GM19025 (cell line): ENCODE measurements around the gene SHLD2.
"Not testable (repeated sequence)": the region's sequence is repeated elsewhere in the genome, so short reads cannot be mapped to it uniquely, and the experiment has no call there.

Experiments used
- ATAC-seq: cut with Tn5 transposase; IDR thresholded peaks from one replicate; pipeline ENCODE4 v1.9.1; 2021; ENCODE audit warnings: mild to moderate bottlenecking, low read depth, moderate library complexity; ENCODE audit not compliant: unreplicated experiment

The SHLD2 gene

DNA sequence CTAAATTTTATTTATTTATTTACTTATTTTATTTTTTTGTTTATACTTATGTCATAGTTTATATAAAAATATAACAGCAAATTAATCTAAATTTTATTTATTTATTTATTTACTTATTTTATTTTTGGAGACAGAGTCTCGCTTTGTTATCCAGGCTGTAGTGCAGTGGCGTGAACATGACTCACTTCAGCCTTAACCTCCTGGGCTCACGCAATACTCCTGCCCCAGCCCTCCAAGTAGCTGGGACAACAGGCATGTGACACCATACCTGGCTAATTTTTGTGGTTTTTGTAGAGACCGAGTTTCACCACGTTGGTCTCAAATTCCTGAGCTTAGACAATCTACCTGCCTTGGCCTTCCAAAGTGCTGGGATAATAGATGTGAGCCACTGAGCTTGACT lies 115.3 kb downstream of the SHLD2 start:
- not testable (repeated sequence) for ATAC-seq

DNA sequence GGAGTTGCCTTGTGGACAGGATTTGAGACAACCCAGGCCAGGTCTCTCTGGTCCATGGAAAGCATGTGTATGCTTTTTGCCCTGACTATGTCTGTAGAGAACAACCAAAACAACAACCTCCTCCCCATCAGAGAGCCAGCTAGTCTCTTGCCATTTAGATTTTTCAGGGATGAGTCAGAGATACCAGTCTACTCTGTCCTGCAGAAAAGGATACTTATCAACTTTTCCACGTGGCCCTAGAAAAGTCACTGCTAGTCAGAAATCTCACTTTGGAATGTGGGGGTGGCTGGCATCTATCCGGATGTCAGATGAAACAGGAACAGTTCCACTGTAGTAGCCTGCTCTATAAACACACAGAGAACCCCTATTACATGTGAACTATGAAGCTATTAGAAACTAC lies 116.8 kb downstream of the SHLD2 start:
- ATAC-seq, result not testable (repeated sequence)

DNA sequence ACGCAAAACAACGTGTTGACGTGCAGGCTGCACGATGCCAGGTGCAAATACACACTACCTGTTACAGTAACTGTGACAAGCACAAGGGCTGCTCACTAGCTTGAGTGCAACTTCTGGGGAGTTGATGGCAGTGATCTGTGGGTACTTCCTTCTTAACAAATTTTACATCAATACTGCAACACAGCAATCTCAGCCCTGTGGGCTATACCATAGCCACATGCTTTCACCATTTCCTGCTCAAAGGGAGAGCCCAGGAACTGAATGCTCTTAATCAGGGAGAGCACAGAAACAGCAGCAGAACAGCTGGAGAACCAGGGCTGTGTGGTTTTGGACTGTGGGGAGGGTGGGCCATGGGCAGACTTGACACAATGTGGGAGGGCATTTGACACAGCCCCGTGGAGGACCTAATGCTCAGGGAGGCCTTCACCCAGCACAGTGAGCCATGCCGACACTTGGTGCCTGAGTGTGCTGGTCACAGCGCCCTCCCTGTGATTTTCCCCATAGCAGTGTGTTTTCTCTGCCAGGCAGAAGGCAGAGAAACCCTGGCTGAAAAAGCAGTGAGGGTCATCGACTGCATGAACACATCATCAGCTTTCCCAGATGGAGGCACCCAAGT lies 118.3 kb downstream of the SHLD2 start:
- ATAC-seq, result not testable (repeated sequence)

DNA sequence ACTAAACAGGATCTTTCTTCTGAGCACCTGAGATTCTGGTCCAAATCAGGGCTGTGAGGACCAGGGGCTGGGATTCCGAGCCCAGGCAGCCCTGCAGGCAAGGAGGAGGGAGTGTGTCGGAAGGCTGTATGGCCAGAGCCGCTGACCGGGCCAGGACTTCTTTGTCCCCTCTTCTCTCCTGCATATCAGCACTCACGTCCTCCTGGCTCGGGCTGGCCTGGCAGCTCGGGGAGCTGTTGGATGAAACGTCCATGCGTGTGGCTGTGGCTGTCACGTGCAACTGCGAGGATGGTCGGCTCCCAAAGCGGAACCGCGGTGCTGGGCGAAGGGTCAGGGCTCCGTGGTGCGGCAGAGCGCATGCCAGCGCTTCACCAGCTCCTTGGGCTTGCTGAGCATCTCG lies 118.8 kb downstream of the SHLD2 start:
- not testable (repeated sequence) for ATAC-seq

DNA sequence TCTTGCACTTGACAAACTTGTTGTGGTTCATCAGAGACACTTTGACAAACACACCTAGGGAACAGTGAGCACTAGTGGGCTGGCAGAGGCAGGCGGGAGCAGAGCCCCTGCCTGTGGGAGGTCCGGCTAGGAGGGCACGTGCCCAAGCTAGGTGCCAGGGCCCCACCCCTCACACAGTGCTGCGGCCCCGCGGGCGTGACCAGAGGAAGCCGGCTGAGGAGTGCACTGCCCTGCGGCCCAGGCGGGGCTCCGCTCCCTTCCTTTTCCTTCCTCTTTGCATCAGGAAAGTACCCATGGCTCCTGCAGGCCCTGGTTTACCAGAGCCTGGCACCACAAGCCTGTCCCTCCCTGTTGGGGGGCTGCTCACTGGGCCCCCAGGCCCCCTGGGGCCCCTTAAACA lies 121.1 kb downstream of the SHLD2 start:
- ATAC-seq, result not testable (repeated sequence)

DNA sequence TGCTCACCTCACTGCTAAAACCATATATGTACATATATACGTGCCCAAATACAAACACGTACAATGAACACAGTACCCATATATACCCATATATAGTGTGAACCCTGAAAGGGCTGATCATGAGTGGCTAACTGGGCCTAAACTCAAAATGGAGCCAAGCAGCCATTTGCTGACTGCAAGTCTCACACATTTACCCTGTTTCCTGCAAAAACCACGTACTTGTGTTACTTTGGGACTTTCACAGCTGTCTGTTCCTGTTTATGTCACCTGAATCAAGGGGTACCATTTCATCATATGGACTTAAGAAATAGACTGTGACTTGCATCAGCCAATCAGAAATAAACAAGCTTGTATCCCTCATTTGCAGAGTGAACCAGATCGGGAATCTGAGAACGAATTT lies 124.4 kb downstream of the SHLD2 start:
- ATAC-seq, result not testable (repeated sequence)

DNA sequence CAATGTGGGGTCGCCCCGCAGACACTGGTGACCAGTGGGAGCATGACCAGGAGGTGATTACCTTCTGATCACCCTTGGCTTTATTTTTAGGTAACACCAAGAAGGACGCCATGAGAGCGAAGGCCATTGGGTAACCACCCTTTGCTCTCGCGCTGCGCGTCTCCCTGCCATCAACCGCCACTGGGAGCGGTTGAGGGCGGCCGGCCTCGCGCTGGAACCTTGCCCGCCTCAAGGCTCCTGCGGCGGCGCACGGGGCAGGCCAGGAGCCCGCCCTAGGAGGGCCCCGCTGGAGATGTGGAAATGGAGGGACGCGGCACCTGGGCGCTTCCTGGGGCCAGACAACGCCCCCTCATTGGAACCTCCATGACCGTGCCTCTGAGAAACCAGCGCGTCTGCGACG lies 127.8 kb downstream of the SHLD2 start:
- ATAC-seq, result not testable (repeated sequence)

DNA sequence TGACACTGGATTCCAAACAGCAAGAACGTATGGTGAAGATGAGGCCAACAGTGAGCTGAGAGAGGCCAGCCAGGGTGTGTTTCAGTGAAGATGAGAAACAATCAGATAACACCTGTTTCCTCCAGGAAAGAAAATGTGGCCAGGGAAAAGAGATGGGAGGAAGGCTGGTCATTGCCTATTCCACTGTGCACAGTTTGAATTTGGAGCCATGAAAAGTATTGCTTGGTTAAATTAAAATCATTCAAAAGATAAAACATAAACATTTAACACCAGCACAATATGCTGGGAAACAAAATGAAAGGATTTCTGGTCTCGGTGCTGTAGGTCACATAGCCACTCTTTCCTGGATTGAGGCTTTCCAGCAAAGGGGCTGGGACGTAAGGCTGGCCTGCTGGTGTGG lies 130.1 kb downstream of the SHLD2 start, which contains the start of gene NUTM2A:
Gene NUTM2A (plus strand): TSS at position 301 of the 400 bp plus-strand sequence. CDS start 383 bp downstream, outside the sequence.
- ATAC-seq, result not testable (repeated sequence)

DNA sequence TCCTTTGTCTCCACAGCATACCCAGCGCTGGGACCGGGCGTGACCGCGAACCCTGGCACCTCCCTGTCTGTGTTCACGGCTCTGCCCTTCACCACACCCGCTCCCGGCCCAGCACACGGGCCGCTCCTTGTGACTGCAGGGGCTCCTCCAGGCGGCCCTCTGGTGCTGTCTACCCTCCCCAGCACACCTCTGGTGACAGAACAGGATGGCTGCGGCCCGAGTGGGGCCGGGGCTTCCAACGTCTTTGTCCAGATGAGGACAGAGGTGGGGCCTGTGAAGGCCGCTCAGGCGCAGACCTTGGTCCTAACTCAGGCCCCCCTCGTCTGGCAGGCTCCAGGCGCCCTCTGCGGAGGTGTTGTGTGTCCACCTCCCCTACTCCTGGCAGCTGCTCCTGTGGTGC lies 133.2 kb downstream of the SHLD2 start:
- ATAC-seq, result not testable (repeated sequence)

DNA sequence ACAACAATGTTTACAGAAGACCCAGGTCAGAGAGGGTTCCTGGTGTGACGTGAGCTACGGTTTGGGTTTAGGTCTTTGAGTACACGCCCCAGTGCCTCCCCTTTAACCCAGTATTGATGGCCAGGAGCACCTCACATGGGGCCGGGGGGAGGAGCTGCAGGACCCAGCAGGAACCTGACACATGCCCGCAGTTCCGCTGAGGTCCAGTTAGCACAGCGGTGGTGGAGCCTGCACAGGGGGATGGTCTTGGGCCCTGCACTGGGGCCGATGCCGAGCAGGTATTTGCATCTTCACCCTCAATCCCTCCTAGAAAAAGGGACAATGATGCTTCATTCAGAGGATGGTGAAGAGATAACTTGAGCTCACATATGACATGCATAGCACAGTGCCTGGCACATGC lies 134.2 kb downstream of the SHLD2 start:
- not testable (repeated sequence) for ATAC-seq

DNA sequence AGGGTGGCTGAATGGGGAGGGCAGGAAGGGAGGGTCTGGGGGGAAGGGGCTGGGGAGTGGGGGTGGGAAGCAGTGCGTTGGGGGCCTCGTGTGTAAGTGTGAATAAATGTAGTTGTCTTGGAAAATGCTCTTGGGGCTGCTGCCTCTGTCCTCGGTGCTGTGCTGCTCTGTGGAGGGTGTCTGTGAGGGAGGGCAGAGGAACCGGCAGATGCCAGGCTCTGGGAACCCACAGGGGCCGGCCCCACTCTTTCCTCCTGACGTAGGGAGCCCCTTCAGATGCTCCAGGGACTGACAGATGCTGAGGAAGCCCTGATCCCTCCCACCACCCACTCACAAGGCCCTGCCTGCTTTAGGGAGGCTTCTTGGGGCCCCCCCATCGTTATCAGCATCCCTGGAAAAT lies 139.8 kb downstream of the SHLD2 start:
- ATAC-seq, result not testable (repeated sequence)

DNA sequence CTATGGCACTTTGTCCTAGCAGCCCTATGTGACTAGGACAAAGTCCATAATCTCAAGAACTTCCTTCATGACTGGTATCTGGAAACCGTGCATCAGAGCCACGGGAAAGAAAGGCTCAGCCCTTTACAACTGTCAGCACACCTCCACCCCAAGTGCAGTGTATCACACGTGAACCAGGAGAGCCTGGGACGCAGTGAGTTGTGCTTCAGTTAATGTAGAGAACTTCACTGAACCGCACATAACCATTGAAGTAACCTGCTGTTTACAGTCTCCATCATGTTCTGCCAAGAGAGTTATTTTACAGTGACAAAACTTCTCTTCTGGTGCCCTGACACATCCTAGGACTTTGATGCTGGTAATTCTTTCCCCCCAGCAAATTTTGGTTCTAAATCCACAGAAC lies 142.2 kb downstream of the SHLD2 start:
- ATAC-seq, result not testable (repeated sequence)

DNA sequence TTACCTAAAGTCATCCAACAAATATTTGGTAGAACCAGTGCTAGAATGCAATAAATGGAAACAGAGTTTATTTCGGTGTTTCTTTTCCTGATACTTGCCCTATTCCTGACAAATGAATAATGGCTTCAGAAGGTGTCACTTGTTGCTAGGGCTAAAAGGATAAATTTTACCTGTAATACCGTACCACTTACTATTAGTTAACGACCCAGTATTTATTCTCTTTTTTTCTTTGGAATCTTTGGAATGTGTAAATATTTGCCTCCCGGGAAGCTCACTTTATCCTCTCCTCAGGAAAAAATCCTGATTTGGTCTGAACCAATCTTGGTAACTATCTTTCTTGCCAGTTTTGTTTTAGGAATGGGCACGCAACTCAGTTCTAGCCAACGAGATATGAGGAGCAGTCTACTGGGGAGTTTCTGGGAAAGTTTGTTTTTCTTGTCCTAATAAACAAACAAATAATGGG lies 144.4 kb downstream of the SHLD2 start:
- not testable (repeated sequence) for ATAC-seq
